GM19328 (cell line): ENCODE results near the gene HSD3B2.

Experiments used
- ATAC-seq: cut with Tn5 transposase; IDR thresholded peaks from one replicate; pipeline ENCODE4 v1.9.1; 2021; ENCODE audit warnings: mild to moderate bottlenecking, moderate library complexity; ENCODE audit not compliant: unreplicated experiment

Gene HSD3B2

DNA sequence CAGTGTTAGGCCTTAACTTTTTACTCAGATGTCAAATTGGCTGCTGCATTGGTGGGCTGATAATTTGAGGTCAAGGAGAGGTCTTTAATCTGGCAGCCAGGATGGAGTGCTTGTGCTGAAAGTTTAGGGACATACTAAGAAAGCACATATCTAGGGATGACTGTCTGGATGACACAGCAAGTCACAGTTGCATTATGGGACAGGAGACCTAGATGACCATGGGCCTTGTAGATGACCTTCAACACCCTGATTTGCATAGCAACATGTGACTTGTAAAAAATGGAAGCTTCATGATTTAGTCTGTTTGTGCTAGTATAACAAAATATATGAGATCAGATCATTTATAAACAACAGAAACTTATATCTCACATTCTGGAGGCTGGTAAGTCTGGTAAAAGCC lies 18.0 kb upstream of the HSD3B2 start:
- ATAC-seq, result no peak

DNA sequence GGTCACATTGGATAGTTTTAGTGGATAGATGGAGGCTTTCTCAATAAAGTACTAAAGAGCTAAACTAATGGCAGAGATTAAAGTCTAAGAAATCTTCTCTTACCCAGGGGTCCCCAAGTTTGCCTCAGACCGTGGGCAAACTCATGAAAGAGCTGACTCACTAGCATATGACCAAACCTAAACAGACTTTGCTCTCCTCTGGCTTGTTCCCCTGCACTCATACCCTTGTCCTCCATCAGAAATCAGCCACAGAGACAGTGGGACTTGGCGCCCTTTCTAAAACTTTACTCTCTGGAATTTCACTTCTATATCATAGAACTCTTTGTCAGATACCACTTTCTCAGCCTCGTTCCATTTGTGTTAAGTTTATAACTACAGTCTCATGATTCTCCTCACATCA lies 17.0 kb upstream of the HSD3B2 start:
- ATAC-seq, result no peak

DNA sequence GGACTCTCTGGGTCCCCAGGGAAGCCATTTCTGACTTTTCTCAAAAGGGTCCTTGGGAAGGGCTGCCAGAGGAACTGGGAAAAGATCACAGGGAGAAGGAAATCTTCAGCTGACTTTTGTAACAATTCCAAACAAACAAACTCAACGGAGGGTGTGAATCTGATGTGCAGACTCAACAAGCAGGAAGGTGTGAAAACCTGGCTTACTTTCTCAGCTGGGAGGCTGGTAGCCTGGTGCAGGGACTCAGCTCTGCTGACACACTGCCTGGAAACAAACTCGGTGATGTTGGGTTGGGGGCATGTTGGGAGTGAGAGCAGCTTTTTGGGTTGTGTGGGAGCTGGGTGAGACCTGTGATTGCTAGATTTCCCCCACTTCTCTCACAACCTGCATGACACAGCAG lies 10.2 kb upstream of the HSD3B2 start:
- ATAC-seq, result no peak

DNA sequence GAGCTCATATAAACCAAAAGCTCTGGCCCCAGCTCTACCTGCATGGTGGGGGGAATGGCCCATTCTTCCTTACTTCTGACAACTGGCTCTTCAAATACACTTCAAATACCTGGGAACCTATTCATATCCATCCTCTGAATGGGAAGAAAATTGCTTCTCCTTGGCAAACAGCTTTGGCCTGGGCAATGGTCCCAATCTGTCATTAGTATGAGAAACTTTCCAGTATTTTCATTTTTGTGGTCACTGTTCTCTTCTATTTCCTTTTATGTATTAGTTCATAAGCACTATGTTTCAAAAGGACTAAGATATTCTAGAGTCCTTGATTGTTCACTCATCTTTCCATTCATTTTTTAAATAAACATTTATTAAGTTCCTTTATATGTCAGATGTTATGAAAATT lies 5.2 kb upstream of the HSD3B2 start:
- ATAC-seq, result no peak

DNA sequence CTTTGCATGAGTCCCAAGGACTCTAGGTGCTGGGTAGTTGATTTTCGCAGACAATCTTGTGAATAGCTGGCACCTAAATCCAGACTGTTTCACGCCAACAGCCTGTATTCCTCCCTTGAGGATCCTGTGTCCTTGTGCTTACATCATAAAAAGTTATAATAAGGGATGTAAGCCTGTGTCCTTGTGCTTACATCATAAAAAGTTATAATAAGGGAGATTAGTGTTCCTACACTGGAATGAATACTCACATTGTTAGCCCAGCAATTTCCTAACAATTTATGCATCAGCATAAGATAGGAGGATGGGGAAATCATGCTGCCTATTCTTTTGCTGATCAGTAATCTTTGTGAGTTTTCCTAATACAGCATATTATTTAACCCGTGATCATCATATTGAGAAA lies 4.0 kb upstream of the HSD3B2 start:
- no peak for ATAC-seq

DNA sequence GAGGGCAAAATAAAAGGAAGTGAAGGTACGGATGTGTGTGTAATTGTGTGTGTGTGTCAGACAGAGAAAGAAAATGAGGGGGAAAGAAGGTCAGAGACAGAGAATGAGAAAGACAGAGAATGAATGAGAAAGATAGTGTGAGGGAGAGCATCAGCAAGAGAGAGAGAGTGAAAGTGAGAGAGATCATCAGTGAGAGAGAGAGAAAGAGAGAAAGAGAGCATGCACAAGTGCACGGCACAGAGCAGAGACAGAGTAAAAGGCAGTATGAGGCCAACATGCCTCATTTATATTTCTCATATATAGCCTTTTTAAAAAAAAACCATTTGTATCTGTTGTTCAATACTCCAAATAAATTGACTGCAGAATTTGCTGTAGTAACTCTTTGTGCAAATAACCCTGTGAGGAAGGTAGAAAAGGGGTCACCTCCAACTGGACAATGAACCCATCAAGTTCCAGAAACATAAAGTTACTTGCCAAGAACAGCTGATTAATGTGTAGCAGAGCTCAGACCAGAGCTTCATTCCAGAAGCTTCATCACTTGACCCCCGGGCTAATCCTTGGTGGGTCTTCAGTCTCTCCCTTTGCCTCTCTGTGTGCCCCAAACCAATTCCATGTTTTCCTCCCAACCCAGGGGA lies 1.2 kb downstream of the HSD3B2 start:
- no peak for ATAC-seq

DNA sequence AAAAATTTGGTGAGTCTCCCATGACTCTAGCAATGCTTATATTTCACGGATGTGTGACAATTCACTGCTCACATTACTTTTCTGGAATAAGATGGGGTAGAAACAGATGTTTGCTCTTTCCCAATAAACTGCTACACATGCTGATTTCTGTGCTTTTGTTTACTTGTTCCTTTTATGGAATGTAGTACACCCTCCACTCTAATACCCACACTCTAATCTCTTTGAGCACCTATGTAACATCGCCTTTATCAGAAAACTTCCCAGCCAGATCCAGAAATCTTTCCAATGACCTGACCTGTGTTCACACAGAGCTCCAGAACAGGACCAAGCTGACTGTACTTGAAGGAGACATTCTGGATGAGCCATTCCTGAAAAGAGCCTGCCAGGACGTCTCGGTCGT lies 4.2 kb downstream of the HSD3B2 start:
- ATAC-seq, result no peak

DNA sequence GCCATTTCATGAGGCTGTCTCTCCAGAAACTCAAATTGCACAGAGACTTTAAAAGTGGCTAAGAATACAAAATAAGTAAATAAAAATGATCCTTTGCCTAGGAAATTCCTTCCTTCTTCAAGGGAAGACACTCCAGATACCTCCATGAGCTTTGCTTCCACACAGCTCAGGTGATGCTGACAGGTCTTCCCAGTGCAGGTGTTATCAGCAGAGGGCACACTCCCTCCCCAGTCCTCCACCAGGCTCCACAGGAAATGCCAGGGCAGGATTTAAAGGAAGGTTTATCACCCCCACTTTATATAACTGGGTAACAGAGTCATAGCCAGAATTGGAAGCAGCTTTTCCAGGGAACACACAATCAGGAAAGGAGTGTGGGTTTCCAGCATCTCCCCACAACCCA lies 5.7 kb downstream of the HSD3B2 start:
- ATAC-seq, result no peak

DNA sequence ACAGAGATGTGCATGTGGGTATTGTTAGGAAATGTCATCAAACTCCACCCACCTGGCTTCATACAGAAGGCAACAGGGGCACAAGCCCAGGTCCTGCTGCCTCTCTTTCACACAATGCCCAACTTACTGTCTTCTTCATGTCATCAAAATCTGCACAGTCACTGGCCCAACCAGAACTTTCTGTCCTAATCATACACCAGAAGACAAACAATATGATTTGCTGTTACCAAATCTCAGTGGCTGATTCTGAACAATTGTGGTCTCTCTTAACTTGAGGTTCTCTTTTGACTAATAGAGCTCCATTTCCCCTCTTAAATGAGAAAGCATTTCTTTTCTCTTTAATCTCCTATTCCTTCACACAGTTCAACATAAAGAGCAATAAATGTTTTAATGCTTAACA lies 7.7 kb downstream of the HSD3B2 start:
- ATAC-seq, result no peak

DNA sequence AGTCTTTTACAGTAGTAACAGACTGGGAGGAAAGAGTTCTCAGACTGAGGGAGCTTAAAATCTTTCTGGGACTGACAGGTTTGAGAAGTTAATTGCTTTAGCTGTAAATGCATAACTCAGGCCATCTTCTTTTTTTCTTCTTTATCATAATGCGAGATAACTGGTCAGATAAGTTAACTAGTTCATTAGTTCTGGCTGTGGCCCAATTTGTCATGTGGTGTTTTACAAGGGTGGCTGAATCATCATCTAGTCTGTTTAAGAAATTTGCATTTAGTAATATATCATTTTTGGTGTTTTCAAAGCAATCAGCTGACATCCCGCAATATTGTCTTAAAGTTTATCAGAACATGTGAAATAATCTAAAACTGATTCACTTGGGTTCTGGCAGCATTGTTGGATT lies 14.0 kb downstream of the HSD3B2 start:
- ATAC-seq, result no peak

DNA sequence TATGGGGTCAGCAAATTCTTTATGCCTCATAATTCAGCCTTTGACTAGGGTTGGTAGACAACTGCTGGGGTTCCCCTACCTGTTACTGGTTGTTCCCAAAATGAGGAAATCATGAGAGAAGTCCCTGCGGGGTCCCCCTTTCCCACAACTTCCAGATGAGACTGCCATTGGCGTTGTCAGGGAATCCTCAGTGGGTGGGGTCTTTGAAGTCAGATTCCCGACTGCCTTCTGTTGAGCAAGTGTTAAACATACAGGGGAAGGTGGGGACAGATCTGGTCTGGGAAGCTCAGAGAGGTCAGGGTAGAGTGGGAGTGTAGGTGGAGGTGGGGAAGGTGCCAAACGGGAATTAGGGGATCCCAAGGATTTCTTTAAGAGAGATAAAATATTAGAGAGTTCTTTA lies 14.7 kb downstream of the HSD3B2 start:
- ATAC-seq, result no peak

DNA sequence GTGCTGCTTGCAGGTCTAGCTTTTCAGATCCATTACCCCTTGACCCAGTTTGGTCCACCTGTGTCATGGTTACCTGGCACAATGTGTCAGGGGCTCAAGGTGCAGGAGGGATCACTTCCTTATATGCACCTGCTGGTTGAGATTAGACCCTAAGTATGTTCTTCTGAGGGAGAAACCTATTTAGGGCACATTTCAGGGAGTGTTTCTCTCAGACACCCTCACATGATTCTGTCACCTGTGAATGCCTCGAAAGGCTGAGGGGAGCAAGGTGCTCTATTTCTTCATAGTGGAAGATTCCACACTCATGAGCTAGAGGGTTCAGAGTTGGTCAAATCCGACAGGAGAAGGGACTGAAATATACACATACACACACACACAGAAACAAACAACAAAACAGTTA lies 15.5 kb downstream of the HSD3B2 start:
- no peak for ATAC-seq

DNA sequence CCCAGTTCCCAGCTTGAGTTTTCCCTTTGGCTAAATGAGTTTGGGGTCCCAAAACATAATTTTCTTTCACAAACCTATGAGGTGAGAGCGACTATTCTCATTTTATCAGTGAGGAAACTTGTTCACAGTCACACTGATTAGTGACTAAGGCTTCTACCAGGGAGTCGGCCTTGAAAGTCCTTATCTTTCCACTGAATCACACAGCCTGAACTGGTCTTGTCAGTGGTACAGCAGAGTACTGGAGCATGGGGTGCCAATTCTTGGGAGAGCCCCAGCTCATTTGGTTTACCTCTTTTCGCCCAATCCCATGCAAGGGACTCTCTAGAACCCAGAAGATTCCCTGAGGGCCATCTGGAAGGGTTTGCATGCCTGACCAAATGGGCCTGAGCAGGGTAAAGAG lies 16.9 kb downstream of the HSD3B2 start:
- ATAC-seq, result no peak

DNA sequence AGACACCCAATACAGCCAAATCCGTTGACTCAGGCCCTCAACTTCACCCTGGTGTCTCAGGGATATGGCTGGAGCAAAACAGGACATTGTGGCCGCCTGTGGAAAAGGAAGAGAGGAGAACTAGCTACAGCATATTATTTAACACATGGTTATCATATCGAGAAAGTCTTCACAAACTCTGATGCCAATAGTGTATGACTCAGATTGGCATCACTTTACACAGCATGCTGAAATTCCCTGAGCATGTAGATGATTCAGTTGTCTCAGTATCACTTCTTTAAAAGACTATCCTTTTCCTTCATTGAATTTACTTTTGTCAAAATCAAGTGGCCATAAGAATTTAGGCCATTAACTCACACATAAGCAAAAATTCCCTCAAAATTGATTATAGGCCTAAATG lies 20.1 kb downstream of the HSD3B2 start:
- no peak for ATAC-seq

DNA sequence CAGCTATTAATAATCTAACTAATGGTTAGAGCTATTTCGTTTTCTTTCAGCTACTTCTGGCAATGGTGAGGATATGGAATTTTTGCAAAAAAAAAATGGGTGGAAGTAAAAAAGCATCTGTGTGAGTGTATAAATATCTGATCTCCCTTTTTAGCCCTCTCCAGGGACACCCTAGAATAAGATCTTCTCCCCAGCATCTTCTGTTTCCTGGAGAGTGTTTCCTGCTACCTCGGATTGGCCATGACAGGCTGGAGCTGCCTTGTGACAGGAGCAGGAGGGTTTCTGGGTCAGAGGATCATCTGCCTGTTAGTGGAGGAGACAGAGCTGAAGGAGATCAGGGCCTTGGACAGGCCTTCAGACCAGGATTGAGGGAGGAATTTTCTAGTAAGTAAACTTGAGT lies 23.8 kb downstream of the HSD3B2 start:
- ATAC-seq, result no peak

DNA sequence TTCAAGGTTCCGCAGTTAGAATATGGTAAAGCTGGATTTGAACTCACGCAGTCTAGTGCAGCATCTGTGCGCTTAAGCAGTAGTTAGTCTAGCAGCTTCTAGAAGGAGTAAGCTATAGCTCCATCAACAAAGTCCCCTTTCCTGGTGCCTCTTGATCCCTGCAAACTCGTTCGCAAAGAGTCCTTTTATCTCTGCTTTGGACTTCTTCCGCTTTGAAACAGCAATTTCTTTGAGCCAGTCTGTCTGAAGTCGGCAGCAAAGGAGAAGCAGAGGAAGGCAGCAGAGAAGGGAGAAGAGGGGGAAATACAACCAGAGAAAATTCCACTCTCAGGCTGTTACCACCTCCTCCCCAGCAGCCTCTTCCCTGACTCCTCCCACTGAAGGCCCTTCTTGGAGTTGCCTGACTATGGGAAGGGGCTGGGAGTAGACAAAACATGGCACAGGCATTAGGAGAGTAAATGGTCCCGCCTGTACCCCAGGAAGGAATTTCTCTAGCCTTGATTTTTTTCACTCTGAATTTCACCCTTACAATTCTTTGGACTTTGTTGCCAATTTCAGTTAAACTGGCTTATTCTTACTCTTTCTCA lies 25.9 kb downstream of the HSD3B2 start:
- ATAC-seq, result no peak

DNA sequence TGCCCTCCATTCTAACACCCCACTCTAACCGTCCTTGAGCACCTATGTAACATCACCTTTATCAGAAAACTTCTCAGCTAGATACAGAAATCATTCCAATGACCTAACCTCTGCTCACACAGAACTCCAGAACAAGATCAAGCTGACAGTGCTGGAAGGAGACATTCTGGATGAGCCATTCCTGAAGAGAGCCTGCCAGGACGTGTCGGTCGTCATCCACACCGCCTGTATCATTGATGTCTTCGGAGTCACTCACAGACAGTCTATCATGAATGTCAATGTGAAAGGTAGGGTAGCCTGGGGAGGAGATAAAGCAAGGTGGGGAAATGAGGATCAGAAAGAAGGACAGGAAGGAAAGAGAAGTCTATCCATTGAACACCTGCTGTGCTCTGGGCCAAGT lies 27.8 kb downstream of the HSD3B2 start:
- no peak for ATAC-seq

DNA sequence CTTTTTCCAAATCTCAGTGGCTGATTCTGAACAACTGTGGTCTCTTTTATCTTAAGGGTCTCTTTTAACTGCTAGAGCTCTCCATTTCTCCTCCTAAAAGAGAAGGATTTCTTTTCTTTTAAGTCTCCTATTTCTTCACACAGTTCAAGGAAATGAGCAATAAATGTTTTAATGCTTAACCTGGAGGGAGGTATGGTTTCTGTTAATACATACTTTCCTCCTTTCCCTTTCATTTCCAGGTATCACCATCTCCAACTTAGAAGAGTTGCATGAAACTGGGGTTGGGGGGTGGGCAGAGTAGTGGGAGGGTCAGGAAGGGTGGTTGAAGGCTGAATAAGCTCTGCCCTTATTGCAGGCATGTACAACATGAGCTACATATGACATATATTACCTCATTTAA lies 31.4 kb downstream of the HSD3B2 start:
- ATAC-seq, result no peak

DNA sequence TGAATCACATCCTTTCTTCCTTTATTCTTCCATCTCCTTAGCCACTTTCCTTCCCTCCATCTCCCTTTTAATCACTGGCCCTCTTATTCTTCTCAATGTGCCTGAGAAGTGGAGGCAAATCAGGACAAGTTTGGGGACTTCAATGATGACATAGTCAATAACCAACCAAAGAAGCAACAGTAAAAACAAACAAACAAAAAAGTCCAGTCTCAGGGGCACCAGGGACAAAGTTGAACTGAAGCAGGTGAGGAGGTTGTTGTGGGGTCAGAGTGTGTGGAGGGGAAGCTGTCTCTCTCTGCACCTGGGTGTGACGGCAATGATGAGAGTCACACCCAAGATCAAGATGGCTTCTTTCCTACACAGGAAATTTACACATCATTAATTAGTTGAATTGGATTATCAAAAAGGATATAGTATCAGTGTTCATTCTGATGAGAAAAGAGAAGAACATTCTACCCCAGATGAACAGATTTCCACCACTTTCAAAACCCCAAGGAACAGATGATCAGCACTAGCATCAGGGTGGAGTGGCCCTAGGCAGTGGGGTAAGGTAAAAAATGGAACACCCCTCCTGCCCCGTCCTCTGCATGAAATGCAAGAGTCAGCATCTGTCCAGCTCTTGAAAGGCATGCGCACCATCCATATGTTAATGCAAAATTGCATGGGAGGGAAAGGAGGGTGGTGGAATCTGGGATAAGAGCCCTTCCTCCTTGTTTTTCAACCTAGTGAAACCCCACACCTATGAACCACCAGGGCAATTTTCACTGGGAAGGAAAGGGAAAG lies 32.6 kb downstream of the HSD3B2 start:
- ATAC-seq, result no peak

DNA sequence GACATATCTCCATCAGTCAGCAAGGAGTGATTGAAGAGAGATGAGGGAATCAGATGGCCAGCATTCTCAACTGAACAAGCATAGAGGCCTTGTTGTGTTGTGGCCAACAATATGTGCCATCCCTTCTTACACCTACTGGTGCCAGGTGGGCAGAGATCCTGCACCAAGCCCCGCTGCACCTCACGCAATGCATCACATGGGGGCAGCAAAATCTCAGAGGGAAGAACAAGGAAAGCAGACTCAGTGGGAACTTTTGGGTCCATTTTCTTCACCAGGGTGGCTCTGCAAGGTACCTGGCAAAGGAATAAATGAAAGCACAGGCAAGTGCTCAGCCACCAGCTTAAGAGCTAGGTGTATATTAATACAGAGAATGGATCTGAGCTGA lies 33.2 kb downstream of the HSD3B2 start:
- no peak for ATAC-seq

DNA sequence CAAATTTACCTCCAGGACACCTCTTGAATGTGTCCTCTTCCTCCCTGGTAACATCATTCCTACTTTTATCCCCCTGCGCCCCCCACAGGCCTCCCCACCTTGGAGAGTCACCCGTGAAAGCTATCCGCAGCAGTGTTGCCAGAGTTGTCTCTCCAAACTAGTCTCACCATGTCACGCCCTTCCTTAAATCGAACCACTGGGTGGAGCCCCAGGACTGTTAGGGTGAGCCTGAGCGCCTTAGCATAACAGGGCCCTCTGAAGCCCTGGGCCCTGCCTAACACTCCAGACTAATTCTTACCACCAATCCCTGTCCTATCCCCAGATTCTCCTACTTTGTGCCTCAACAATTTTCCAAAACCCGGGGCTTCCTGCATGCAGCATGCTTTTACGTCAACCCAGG lies 35.0 kb downstream of the HSD3B2 start:
- no peak for ATAC-seq

DNA sequence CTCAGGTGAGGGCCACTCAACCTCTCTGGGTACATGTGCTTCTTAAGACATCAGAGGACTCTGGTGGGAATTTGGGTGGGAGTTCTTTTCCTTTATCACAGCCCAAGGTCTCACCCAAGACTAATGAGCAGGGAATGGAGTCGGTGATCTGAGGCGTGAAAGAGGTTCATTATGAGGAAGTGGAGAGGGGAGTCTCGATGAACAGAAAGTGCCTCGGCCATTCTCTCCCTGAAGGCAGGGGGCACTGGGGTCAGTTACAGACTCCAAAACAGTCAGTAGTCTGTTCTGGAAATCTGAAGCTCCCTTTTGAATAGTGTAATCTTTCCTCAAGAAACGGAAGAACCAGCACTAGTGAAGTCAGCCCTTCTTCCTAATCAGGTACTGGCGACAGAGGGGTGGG lies 36.2 kb downstream of the HSD3B2 start:
- ATAC-seq, result no peak

DNA sequence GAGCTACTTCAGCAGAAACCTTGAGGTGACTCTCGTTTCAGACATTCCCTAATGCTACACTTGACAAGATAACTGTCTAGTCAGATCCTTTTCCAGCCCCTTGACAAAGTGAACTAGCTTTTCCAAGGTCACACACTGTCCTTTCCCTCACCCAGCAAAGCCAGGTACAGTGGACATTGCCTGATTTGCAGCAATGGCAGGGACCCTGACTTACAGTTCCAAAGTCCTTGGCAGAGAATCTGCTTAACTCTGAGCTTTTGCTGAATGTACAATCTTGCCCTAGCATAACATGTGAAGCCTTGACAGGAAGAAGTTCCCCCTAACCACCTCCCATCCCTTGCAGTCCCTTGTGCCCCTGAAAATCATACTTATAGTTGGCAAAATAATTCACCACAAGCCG lies 37.1 kb downstream of the HSD3B2 start:
- ATAC-seq, result no peak
